ENCODE measurements around the gene CELSR3. TPM values are rescaled to one million over a fixed set of nuclear protein-coding genes. Genes with fewer than 3 reads are reported as not detected.
A peak's percentile ranks its signal among the peaks of the same experiment; 100 is the strongest.

Gene CELSR3
- total and polyA plus RNA-seq, 7 experiments from 2014 or later, result 0.17 to 8.7 (median 3.4) TPM

- no peak for DNase-seq
- Histone ChIP-seq H3K4me3 (ENCODE audit: low read length) (no peak overlapping the region), H3K27me3 (ENCODE audit: control insufficient read depth in 2 of 2, insufficient read depth in 2 of 2, low read length in 2 of 2) (no peaks in the 10 kb centered on the region), H3K27ac (ENCODE audit: low read depth, low read length) (peak overlapping the region; percentile 29), H3K9me3 (ENCODE audit: control insufficient read depth in 2 of 3, low read length in 3 of 3) (no peaks in the 10 kb centered on the region), H3K4me1 (ENCODE audit: control insufficient read depth in 2 of 2, insufficient read depth in 2 of 2, low read length in 2 of 2) (peaks cover 4 to 8% of the 10 kb centered on the region in 2 donors), H3K36me3 (ENCODE audit: control insufficient read depth in 2 of 3, insufficient read depth in 3 of 3, low read length in 3 of 3) (peaks cover 0 to 32% (median 11%) of the 10 kb centered on the region in 3 experiments)
- ATAC-seq, result no peak
- POLR2A ChIA-PET, result interaction anchor here (0.5 kb wide), 1 partner anchor 260 kb away, joined by 5 read pairs; no protein-coding TSS in a partner anchor
- CTCF ChIA-PET, result interaction anchor here (0.7 to 0.9 kb wide), 3 partner anchors 13 to 1153 kb away, joined by 3 to 4 read pairs (median 3); partner anchors contain the start of gene QRICH1
- Mint-ChIP-seq H3K27ac (peak overlapping the region in 1 of 9 donors; percentile 5), H3K36me3 (peaks cover 5 to 23% (median 11%) of the 10 kb centered on the region in 5 donors), H3K9me3 (no peaks in the 10 kb centered on the region), H3K27me3 (no peaks in the 10 kb centered on the region), H3K4me1 (peaks cover 14 to 51% (median 37%) of the 10 kb centered on the region in 7 donors), H3K4me3 (no peak overlapping the region)
- intact Hi-C loops (cut with micrococcal nuclease), result no loop called here
These were observed 38.2 kb upstream of the CELSR3 start for GRCh38 chr3:48700731-48701405.

- Histone ChIP-seq H3K4me1 (ENCODE audit: control insufficient read depth in 2 of 2, insufficient read depth in 2 of 2, low read length in 2 of 2) (peaks cover 4 to 8% of the 10 kb centered on the region in 2 donors), H3K27me3 (ENCODE audit: control insufficient read depth in 2 of 2, insufficient read depth in 2 of 2, low read length in 2 of 2) (no peaks in the 10 kb centered on the region), H3K27ac (ENCODE audit: low read depth, low read length) (no peak overlapping the region), H3K9me3 (ENCODE audit: control insufficient read depth in 2 of 3, low read length in 3 of 3) (no peaks in the 10 kb centered on the region), H3K4me3 (ENCODE audit: low read length) (no peak overlapping the region), H3K36me3 (ENCODE audit: control insufficient read depth in 2 of 3, insufficient read depth in 3 of 3, low read length in 3 of 3) (peaks cover 2 to 38% (median 21%) of the 10 kb centered on the region in 3 experiments)
- ChIA-PET CTCF (no interaction called here), POLR2A (no interaction called here)
- Mint-ChIP-seq H3K36me3 (peaks cover 5 to 23% (median 12%) of the 10 kb centered on the region in 5 donors), H3K4me1 (peaks cover 10 to 49% (median 34%) of the 10 kb centered on the region in 7 donors), H3K4me3 (no peak overlapping the region), H3K27ac (peak overlapping the region in 3 of 9 donors; percentile 13 to 39 (median 24)), H3K27me3 (no peaks in the 10 kb centered on the region), H3K9me3 (no peaks in the 10 kb centered on the region)
- DNase-seq (no peak), ATAC-seq (no peak)
- intact Hi-C loops (cut with micrococcal nuclease), result no loop called here
These were observed 36.2 kb upstream of the CELSR3 start for GRCh38 chr3:48698891-48699290.

- peaks cover 5 to 29% (median 13%) of the 10 kb centered on the region in 5 donors for H3K36me3 Mint-ChIP-seq
- DNase-seq (no peak), ATAC-seq (no peak)
- Histone ChIP-seq H3K4me3 (ENCODE audit: low read length) (no peak overlapping the region), H3K9me3 (ENCODE audit: control insufficient read depth in 2 of 3, low read length in 3 of 3) (no peaks in the 10 kb centered on the region), H3K27me3 (ENCODE audit: control insufficient read depth in 2 of 2, insufficient read depth in 2 of 2, low read length in 2 of 2) (no peaks in the 10 kb centered on the region), H3K4me1 (ENCODE audit: control insufficient read depth in 2 of 2, insufficient read depth in 2 of 2, low read length in 2 of 2) (peaks cover 4 to 8% of the 10 kb centered on the region in 2 donors), H3K36me3 (ENCODE audit: control insufficient read depth in 2 of 3, insufficient read depth in 3 of 3, low read length in 3 of 3) (peaks cover 7 to 47% (median 29%) of the 10 kb centered on the region in 3 experiments), H3K27ac (ENCODE audit: low read depth, low read length) (no peak overlapping the region)
- no peaks in the 10 kb centered on the region for H3K9me3 Mint-ChIP-seq
- ChIA-PET POLR2A (no interaction called here), CTCF (interaction anchor here (0.6 to 0.8 kb wide), 3 partner anchors 14 to 44 kb away, joined by 3 read pairs; partner anchors contain the start of gene IP6K2)
- intact Hi-C loops (cut with micrococcal nuclease), result no loop called here
- peak overlapping the region in 2 of 9 donors; percentile 18 to 28 for H3K27ac Mint-ChIP-seq
- no peaks in the 10 kb centered on the region for H3K27me3 Mint-ChIP-seq
- no peak overlapping the region for H3K4me3 Mint-ChIP-seq
- H3K4me1 Mint-ChIP-seq, result peaks cover 10 to 44% (median 28%) of the 10 kb centered on the region in 7 donors
These were observed 35.3 kb upstream of the CELSR3 start for GRCh38 chr3:48697952-48698351.

GRCh38 chr3:48696601-48697000 is 33.9 kb upstream of the CELSR3 start:
- DNase-seq, result no peak
- peaks cover 0 to 26% (median 10%) of the 10 kb centered on the region in 5 donors for H3K36me3 Mint-ChIP-seq
- H3K27me3 Mint-ChIP-seq, result no peaks in the 10 kb centered on the region

GRCh38 chr3:48696156-48696555 is 33.5 kb upstream of the CELSR3 start:
- Mint-ChIP-seq H3K27me3 (no peaks in the 10 kb centered on the region), H3K4me3 (no peak overlapping the region), H3K4me1 (peaks cover 7 to 35% (median 19%) of the 10 kb centered on the region in 7 donors), H3K36me3 (peaks cover 2 to 29% (median 12%) of the 10 kb centered on the region in 5 donors), H3K27ac (peak overlapping the region in 5 of 9 donors; percentile 38 to 67 (median 55)), H3K9me3 (no peaks in the 10 kb centered on the region)
- DNase-seq (no peak), ATAC-seq (no peak)
- peaks cover 4 to 8% of the 10 kb centered on the region in 2 donors for H3K4me1 ChIP-seq (ENCODE audit: control insufficient read depth in 2 of 2, insufficient read depth in 2 of 2, low read length in 2 of 2)
- H3K4me3 ChIP-seq (ENCODE audit: low read length), result no peak overlapping the region
- ChIA-PET POLR2A (interaction anchor here (0.6 kb wide), 2 partner anchors 42 to 1658 kb away, joined by 3 to 8 read pairs; no protein-coding TSS in a partner anchor), CTCF (interaction anchor here (1.0 kb wide), 1 partner anchor 10 kb away, joined by 4 read pairs; no protein-coding TSS in a partner anchor)
- H3K27me3 ChIP-seq (ENCODE audit: control insufficient read depth in 2 of 2, insufficient read depth in 2 of 2, low read length in 2 of 2), result no peaks in the 10 kb centered on the region
- intact Hi-C loops (cut with micrococcal nuclease), result no loop called here
- H3K27ac ChIP-seq (ENCODE audit: low read depth, low read length), result no peak overlapping the region
- peaks cover 15 to 62% (median 41%) of the 10 kb centered on the region in 3 experiments for H3K36me3 ChIP-seq (ENCODE audit: control insufficient read depth in 2 of 3, insufficient read depth in 3 of 3, low read length in 3 of 3)
- H3K9me3 ChIP-seq (ENCODE audit: control insufficient read depth in 2 of 3, low read length in 3 of 3), result no peaks in the 10 kb centered on the region

More at GRCh38 chr3:48696601-48697000, 33.9 kb upstream of the CELSR3 start:
- Histone ChIP-seq H3K27ac (ENCODE audit: low read depth, low read length) (no peak overlapping the region), H3K36me3 (ENCODE audit: control insufficient read depth in 2 of 3, insufficient read depth in 3 of 3, low read length in 3 of 3) (peaks cover 13 to 59% (median 41%) of the 10 kb centered on the region in 3 experiments), H3K4me1 (ENCODE audit: control insufficient read depth in 2 of 2, insufficient read depth in 2 of 2, low read length in 2 of 2) (peaks cover 4 to 8% of the 10 kb centered on the region in 2 donors), H3K27me3 (ENCODE audit: control insufficient read depth in 2 of 2, insufficient read depth in 2 of 2, low read length in 2 of 2) (no peaks in the 10 kb centered on the region), H3K4me3 (ENCODE audit: low read length) (no peak overlapping the region), H3K9me3 (ENCODE audit: control insufficient read depth in 2 of 3, low read length in 3 of 3) (no peaks in the 10 kb centered on the region)
- intact Hi-C loops (cut with micrococcal nuclease), result no loop called here
- CTCF ChIA-PET, result no interaction called here
- ATAC-seq, result no peak
- peak overlapping the region in 5 of 9 donors; percentile 38 to 67 (median 55) for H3K27ac Mint-ChIP-seq
- H3K4me1 Mint-ChIP-seq, result peaks cover 7 to 35% (median 19%) of the 10 kb centered on the region in 7 donors
- H3K4me3 Mint-ChIP-seq, result peak overlapping the region in 1 of 10 donors; percentile 15
- POLR2A ChIA-PET, result no interaction called here
- no peaks in the 10 kb centered on the region for H3K9me3 Mint-ChIP-seq

- Histone ChIP-seq H3K9me3 (ENCODE audit: control insufficient read depth in 2 of 3, low read length in 3 of 3) (no peaks in the 10 kb centered on the region), H3K4me1 (ENCODE audit: control insufficient read depth in 2 of 2, insufficient read depth in 2 of 2, low read length in 2 of 2) (peaks cover 3 to 4% of the 10 kb centered on the region in 2 donors), H3K4me3 (ENCODE audit: low read length) (no peak overlapping the region), H3K27ac (ENCODE audit: low read depth, low read length) (no peak overlapping the region), H3K27me3 (ENCODE audit: control insufficient read depth in 2 of 2, insufficient read depth in 2 of 2, low read length in 2 of 2) (no peaks in the 10 kb centered on the region), H3K36me3 (ENCODE audit: control insufficient read depth in 2 of 3, insufficient read depth in 3 of 3, low read length in 3 of 3) (peaks cover 20 to 70% (median 39%) of the 10 kb centered on the region in 3 experiments)
- DNase-seq (no peak), ATAC-seq (no peak)
- H3K27ac Mint-ChIP-seq, result peak overlapping the region in 3 of 9 donors; percentile 14 to 76 (median 59)
- peaks cover 7 to 35% (median 18%) of the 10 kb centered on the region in 7 donors for H3K4me1 Mint-ChIP-seq
- CTCF ChIA-PET, result interaction anchor here (1.0 kb wide), 1 partner anchor 9 kb away, joined by 4 read pairs; no protein-coding TSS in a partner anchor
- peaks cover 4 to 32% (median 16%) of the 10 kb centered on the region in 5 donors for H3K36me3 Mint-ChIP-seq
- intact Hi-C loops (cut with micrococcal nuclease), result no loop called here
- POLR2A ChIA-PET, result interaction anchor here (0.6 kb wide), 1 partner anchor 43 kb away, joined by 8 read pairs; no protein-coding TSS in a partner anchor
- no peaks in the 10 kb centered on the region for H3K9me3 Mint-ChIP-seq
- H3K4me3 Mint-ChIP-seq, result no peak overlapping the region
- no peaks in the 10 kb centered on the region for H3K27me3 Mint-ChIP-seq
These were observed 32.7 kb upstream of the CELSR3 start for GRCh38 chr3:48695393-48695753.

All from naive thymus-derived CD4-positive, alpha-beta T cell (primary cell).